HG03442 (cell line): ENCODE results near the gene PAK4.

Experiments used
- ATAC-seq: cut with Tn5 transposase; IDR thresholded peaks from one replicate; pipeline ENCODE4 v1.9.1; 2021; ENCODE audit warnings: mild to moderate bottlenecking, moderate library complexity; ENCODE audit not compliant: unreplicated experiment

PAK4 gene

GRCh38 chr19:39162441-39163043, 37.0 kb downstream of the PAK4 start:
- no peak for ATAC-seq

GRCh38 chr19:39163621-39164020, 38.0 kb downstream of the PAK4 start:
- no peak for ATAC-seq

- no peak for ATAC-seq
Measured at GRCh38 chr19:39164289-39164688, 38.7 kb downstream of the PAK4 start.

- no peak for ATAC-seq
Measured at GRCh38 chr19:39165857-39166256, 40.3 kb downstream of the PAK4 start.

- ATAC-seq, result no peak
Measured at GRCh38 chr19:39166571-39167391, 41.2 kb downstream of the PAK4 start.

GRCh38 chr19:39167461-39168257, 42.1 kb downstream of the PAK4 start:
- ATAC-seq, result no peak

GRCh38 chr19:39168258-39169142, 42.9 kb downstream of the PAK4 start:
- ATAC-seq, result no peak

GRCh38 chr19:39169143-39169810, 43.7 kb downstream of the PAK4 start:
- no peak for ATAC-seq

GRCh38 chr19:39170386-39171231, 45.0 kb downstream of the PAK4 start:
- no peak for ATAC-seq

GRCh38 chr19:39171479-39172465, 46.2 kb downstream of the PAK4 start:
- ATAC-seq, result no peak

GRCh38 chr19:39172700-39173501, 47.3 kb downstream of the PAK4 start:
- ATAC-seq, result no peak

GRCh38 chr19:39173502-39173991, 48.0 kb downstream of the PAK4 start:
- ATAC-seq, result no peak

GRCh38 chr19:39174142-39174541, 48.6 kb downstream of the PAK4 start:
- no peak for ATAC-seq

GRCh38 chr19:39174558-39175544, 49.3 kb downstream of the PAK4 start:
- ATAC-seq, result no peak

GRCh38 chr19:39175564-39175963, 50.0 kb downstream of the PAK4 start:
- ATAC-seq, result no peak
